H9 (cell line): Measurements from ENCODE around the gene TNFRSF19. TPM values are rescaled to one million over a fixed set of nuclear protein-coding genes. Genes with fewer than 3 reads are reported as not detected.

Source experiments
- DNase-seq: peaks from one replicate; pipeline ENCODE4 v3.0.0-alpha.2; 2017
- H2AFZ ChIP-seq: one replicate; pipeline ENCODE4 v1.6.1; 2013; ENCODE audit warnings: mild to moderate bottlenecking, low read length, control low read depth, moderate library complexity
- H2AK5ac ChIP-seq: 2 replicates; pipeline ENCODE4 v1.6.1; 2013; ENCODE audit warnings: low read length, control low read depth, mixed read lengths; ENCODE audit not compliant: insufficient read length
- H2BK120ac ChIP-seq: one replicate; pipeline ENCODE4 v1.6.1; 2013; ENCODE audit warnings: low read depth, mild to moderate bottlenecking, low read length, control low read depth, inconsistent platforms; ENCODE audit not compliant: poor library complexity, severe bottlenecking
- H2BK12ac ChIP-seq: 2 replicates; pipeline ENCODE4 v1.6.1; 2013; ENCODE audit warnings: low read length, control low read depth, mixed read lengths, low read depth; ENCODE audit not compliant: insufficient read length
- H2BK15ac ChIP-seq: 2 replicates; pipeline ENCODE4 v1.6.1; 2013; ENCODE audit warnings: low read depth, low read length, control low read depth
- H2BK20ac ChIP-seq: one replicate; pipeline ENCODE4 v1.6.1; 2013; ENCODE audit warnings: low read depth, mild to moderate bottlenecking, low read length, control low read depth, inconsistent platforms; ENCODE audit not compliant: poor library complexity, severe bottlenecking
- H2BK5ac ChIP-seq: 2 replicates; pipeline ENCODE4 v1.6.1; 2013; ENCODE audit warnings: low read length, control low read depth, mixed read lengths; ENCODE audit not compliant: insufficient read length
- H3K14ac ChIP-seq: 2 replicates; pipeline ENCODE4 v1.6.1; 2013; ENCODE audit warnings: low read length, control low read depth; ENCODE audit not compliant: insufficient read depth
- H3K18ac ChIP-seq: 2 replicates; pipeline ENCODE4 v1.6.1; 2013; ENCODE audit warnings: low read depth, mild to moderate bottlenecking, mixed read lengths, low read length, control low read depth; ENCODE audit not compliant: insufficient read length
- H3K23ac ChIP-seq: 2 replicates; pipeline ENCODE4 v1.6.1; 2013; ENCODE audit warnings: low read length, control low read depth, mixed read lengths, low read depth; ENCODE audit not compliant: insufficient read length
- H3K23me2 ChIP-seq: 2 replicates; pipeline ENCODE4 v1.6.1; 2013; ENCODE audit warnings: low read depth, mild to moderate bottlenecking, mixed read lengths, low read length, control low read depth; ENCODE audit not compliant: insufficient read length, poor library complexity, severe bottlenecking
- H3K27ac ChIP-seq: 2 replicates; pipeline ENCODE4 v1.5.1; 2013; ENCODE audit warnings: low read length, control low read depth, mixed read lengths, low read depth; ENCODE audit not compliant: insufficient read length
- H3K27me3 ChIP-seq: 2 replicates; pipeline ENCODE4 v1.6.1; 2013; ENCODE audit warnings: low read length, control low read depth, inconsistent platforms; ENCODE audit not compliant: insufficient read depth
- H3K4ac ChIP-seq: 2 replicates; pipeline ENCODE4 v1.6.1; 2013; ENCODE audit warnings: low read depth, mild to moderate bottlenecking, control low read depth, inconsistent platforms, low read length, moderate library complexity
- H3K4me1 ChIP-seq: 2 replicates; pipeline ENCODE4 v1.6.1; 2013; ENCODE audit warnings: low read length, control low read depth, inconsistent platforms; ENCODE audit not compliant: insufficient read depth
- H3K4me2 ChIP-seq: 2 replicates; pipeline ENCODE4 v1.6.1; 2013; ENCODE audit warnings: low read length, control low read depth, mixed read lengths; ENCODE audit not compliant: insufficient read length, insufficient read depth
- H3K56ac ChIP-seq: 2 replicates; pipeline ENCODE4 v1.6.1; 2013; ENCODE audit warnings: low read depth, mild to moderate bottlenecking, mixed read lengths, low read length, control low read depth; ENCODE audit not compliant: insufficient read length
- H3K79me1 ChIP-seq: 2 replicates; pipeline ENCODE4 v1.6.1; 2013; ENCODE audit warnings: low read depth, mild to moderate bottlenecking, moderate library complexity, low read length, control low read depth, inconsistent platforms; ENCODE audit not compliant: insufficient read depth, poor library complexity, severe bottlenecking
- H3K79me2 ChIP-seq: 2 replicates; pipeline ENCODE4 v1.6.1; 2013; ENCODE audit warnings: low read length, control low read depth, inconsistent platforms; ENCODE audit not compliant: insufficient read depth
- H3K9ac ChIP-seq: 2 replicates; pipeline ENCODE4 v1.6.1; 2013; ENCODE audit warnings: low read length, control low read depth, mixed read lengths; ENCODE audit not compliant: insufficient read length; ENCODE audit errors: extremely low read depth
- H3K9me3 ChIP-seq: one replicate; pipeline ENCODE4 v1.6.1; 2013; ENCODE audit warnings: low read depth, low read length, inconsistent platforms; ENCODE audit not compliant: control insufficient read depth
- H3T11ph ChIP-seq: one replicate; pipeline ENCODE4 v1.6.1; 2013; ENCODE audit warnings: mild to moderate bottlenecking, low read length, control low read depth, inconsistent platforms
- H4K20me1 ChIP-seq: one replicate; pipeline ENCODE4 v1.6.1; 2013; ENCODE audit not compliant: control insufficient read depth, insufficient read length, insufficient read depth
- H4K5ac ChIP-seq: 2 replicates; pipeline ENCODE4 v1.6.1; 2013; ENCODE audit warnings: low read depth, mild to moderate bottlenecking, mixed read lengths, low read length, control low read depth; ENCODE audit not compliant: insufficient read length
- H4K8ac ChIP-seq: replicated peaks from 2 replicates; pipeline ENCODE4 v1.6.1; 2013; ENCODE audit warnings: low read length, control low read depth, mixed read lengths, low read depth; ENCODE audit not compliant: insufficient read length
- H4K91ac ChIP-seq: 2 replicates; pipeline ENCODE4 v1.6.1; 2013; ENCODE audit warnings: low read depth, mild to moderate bottlenecking, moderate library complexity, mixed read lengths, low read length, control low read depth; ENCODE audit not compliant: insufficient read length
- H3K27ac Mint-ChIP-seq, 3 experiments: 2 replicates in 2 of 3; 3 replicates in 1 of 3; pipeline ENCODE4 v1.8.0; 2020 to 2021; ENCODE audit warnings: mixed read lengths in 3 of 3, mild to moderate bottlenecking in 1 of 3, moderate library complexity in 1 of 3
- H3K27me3 Mint-ChIP-seq: 2 replicates; pipeline ENCODE4 v1.8.0; 2021; ENCODE audit warnings: low read depth, mild to moderate bottlenecking, moderate library complexity, mixed read lengths
- H3K36me3 Mint-ChIP-seq, 3 experiments: 2 replicates in 2 of 3; 3 replicates in 1 of 3; pipeline ENCODE4 v1.8.0; 2020 to 2021; ENCODE audit warnings: low read depth in 3 of 3, mixed read lengths in 3 of 3; ENCODE audit not compliant: insufficient read depth in 1 of 3
- H3K4me1 Mint-ChIP-seq, 2 experiments: 2 replicates each; pipeline ENCODE4 v1.8.0; 2020; ENCODE audit warnings: mixed read lengths in 2 of 2
- H3K4me3 Mint-ChIP-seq, 2 experiments: 2 replicates in 1 of 2; 3 replicates in 1 of 2; pipeline ENCODE4 v1.8.0; 2020 to 2021; ENCODE audit warnings: mild to moderate bottlenecking in 2 of 2, mixed read lengths in 2 of 2, moderate library complexity in 1 of 2
- H3K9me3 Mint-ChIP-seq, 2 experiments: 2 replicates in 1 of 2; 3 replicates in 1 of 2; pipeline ENCODE4 v1.8.0; 2020; ENCODE audit warnings: mild to moderate bottlenecking in 2 of 2, mixed read lengths in 2 of 2, moderate library complexity in 1 of 2
- CTCF ChIP-seq: fragments of 200-600 bp; sonication (generic); conservative IDR thresholded peaks from 3 replicates; pipeline ENCODE4 v1.8.0; 2021; ENCODE audit warnings: antibody characterized with exemption, mild to moderate bottlenecking
- WGBS: extraction: QIAGEN DNeasy Blood & Tissue Kit; methylation state at CpG from one replicate; pipeline ENCODE4 v1.1.7; 2013; ENCODE audit warnings: missing lambda C conversion rate, low lambda C conversion rate, mixed read lengths; ENCODE audit not compliant: insufficient read length; ENCODE audit errors: extremely low coverage; 5-methylcytosine and 5-hydroxymethylcytosine counted together
- total RNA-seq: library from RNA; stranded (reverse); gene quantifications from 2 replicates; pipeline ENCODE4 v1.2.1, GENCODE V29; 2021

Gene TNFRSF19
- total RNA-seq, 1 experiment from 2014 or later, result 2.7 TPM

DNA sequence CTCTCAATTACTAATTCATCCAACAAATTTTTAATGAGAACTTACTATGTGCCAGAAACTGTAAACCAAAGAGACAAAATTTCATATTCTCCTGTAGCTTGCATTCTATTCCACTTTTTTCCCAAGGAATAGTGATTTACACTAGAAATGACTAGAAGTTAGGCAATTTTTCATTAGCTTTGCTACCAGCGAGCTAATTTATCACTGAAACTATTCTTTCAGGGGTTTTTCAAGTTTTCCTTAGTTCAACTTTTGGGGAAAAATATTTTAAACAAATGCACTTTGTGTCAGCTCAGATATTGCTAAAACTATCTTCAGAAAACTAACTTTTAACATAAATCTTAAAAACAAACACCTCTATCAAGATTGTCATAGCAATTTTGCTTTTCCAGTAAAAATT lies 5.4 kb downstream of the TNFRSF19 start:
- Histone ChIP-seq H2AK5ac (no peak overlapping the region), H2BK12ac (no peak overlapping the region), H3K9ac (no peak overlapping the region), H3K23ac (no peak overlapping the region), H2BK20ac (no peak overlapping the region), H3K23me2 (peaks cover 4% of the 10 kb centered on the region), H3K18ac (no peak overlapping the region), H4K8ac (no peak overlapping the region), H3K9me3 (no peaks in the 10 kb centered on the region), H4K20me1 (no peaks in the 10 kb centered on the region), H3K27ac (no peak overlapping the region), H3K4ac (no peak overlapping the region), H3T11ph (no peak overlapping the region), H3K27me3 (peaks cover 9% of the 10 kb centered on the region; the same call in 1 of the 2 replicates), H3K4me2 (no peak overlapping the region), H2BK5ac (no peak overlapping the region), H3K4me1 (no peaks in the 10 kb centered on the region), H2AFZ (no peak overlapping the region), H3K79me1 (no peaks in the 10 kb centered on the region), H3K79me2 (no peaks in the 10 kb centered on the region), H4K5ac (no peak overlapping the region), H2BK15ac (no peak overlapping the region), H4K91ac (no peak overlapping the region), H3K56ac (no peak overlapping the region), H2BK120ac (no peak overlapping the region), H3K14ac (no peak overlapping the region)
- Mint-ChIP-seq H3K27me3 (peaks cover 32% of the 10 kb centered on the region), H3K4me3 (no peak overlapping the region), H3K36me3 (no peaks in the 10 kb centered on the region), H3K4me1 (peaks cover 19 to 21% of the 10 kb centered on the region in 2 experiments), H3K27ac (no peak overlapping the region), H3K9me3 (no peaks in the 10 kb centered on the region)
- no peak for DNase-seq
- no CpG with 5 or more reads among the region's 1 CpG for WGBS
- no peak for TF ChIP-seq CTCF
